Neural crest cell (in vitro differentiated cells): Measurements from ENCODE around the gene MRPL17. TPM values are rescaled to one million over a fixed set of nuclear protein-coding genes. Genes with fewer than 3 reads are reported as not detected.

Source experiments
- DNase-seq: peaks from one replicate; pipeline ENCODE4 v3.0.0; 2021; ENCODE audit warnings: low read depth, mixed read lengths, low spot score
- H3K27ac Mint-ChIP-seq: one replicate; pipeline ENCODE4 v1.8.0; 2021; ENCODE audit warnings: mild to moderate bottlenecking, mixed read lengths; ENCODE audit not compliant: unreplicated experiment
- H3K27me3 Mint-ChIP-seq: 2 replicates; pipeline ENCODE4 v1.8.0; 2021; ENCODE audit warnings: low read depth, mild to moderate bottlenecking, mixed read lengths
- H3K36me3 Mint-ChIP-seq: 2 replicates; pipeline ENCODE4 v1.8.0; 2021; ENCODE audit warnings: low read depth, mild to moderate bottlenecking, mixed read lengths
- H3K4me1 Mint-ChIP-seq: 2 replicates; pipeline ENCODE4 v1.8.0; 2021; ENCODE audit warnings: mixed read lengths
- H3K4me3 Mint-ChIP-seq: one replicate; pipeline ENCODE4 v1.8.0; 2021; ENCODE audit warnings: mild to moderate bottlenecking, mixed read lengths
- H3K9me3 Mint-ChIP-seq: 2 replicates; pipeline ENCODE4 v1.8.0; 2021; ENCODE audit warnings: mixed read lengths
- CTCF ChIP-seq: fragments of 200-600 bp; sonication (generic); conservative IDR thresholded peaks from 2 replicates; pipeline ENCODE4 v1.5.0; 2021; ENCODE audit warnings: antibody characterized with exemption, mild to moderate bottlenecking
- total RNA-seq: library from RNA; stranded (reverse); gene quantifications from 2 replicates; pipeline ENCODE4 v1.2.1, GENCODE V29; 2021

Gene MRPL17
- total RNA-seq, 1 donor from 2014 or later: 58.9 TPM

- Mint-ChIP-seq H3K36me3 (no peaks in the 10 kb centered on the region), H3K27ac (no peak within 1 kb of the TSS), H3K9me3 (no peaks in the 10 kb centered on the region), H3K4me1 (peaks cover 11% of the 10 kb centered on the region), H3K27me3 (peaks cover 17% of the 10 kb centered on the region), H3K4me3 (peak within 1 kb of the TSS; percentile 84)
- peak; percentile 33 for DNase-seq
- TF ChIP-seq CTCF: no peak
Measured at GRCh38 chr11:6655790-6656583, 27.2 kb downstream of the MRPL17 start, which contains the start of gene DCHS1. DCHS1 (minus strand) TSS chr11:6655809; CDS start chr11:6641613, 14,196 bp downstream.

- Mint-ChIP-seq H3K4me1 (peaks cover 11% of the 10 kb centered on the region), H3K4me3 (no peak overlapping the region), H3K27ac (no peak overlapping the region), H3K27me3 (peaks cover 17% of the 10 kb centered on the region), H3K36me3 (no peaks in the 10 kb centered on the region), H3K9me3 (no peaks in the 10 kb centered on the region)
- no peak for TF ChIP-seq CTCF
- no peak for DNase-seq
Measured at GRCh38 chr11:6655020-6655789, 27.9 kb downstream of the MRPL17 start.

GRCh38 chr11:6654281-6655019, 28.7 kb downstream of the MRPL17 start:
- Mint-ChIP-seq H3K4me1 (peaks cover 11% of the 10 kb centered on the region), H3K9me3 (no peaks in the 10 kb centered on the region), H3K27me3 (peaks cover 17% of the 10 kb centered on the region), H3K4me3 (no peak overlapping the region), H3K27ac (no peak overlapping the region), H3K36me3 (no peaks in the 10 kb centered on the region)
- TF ChIP-seq CTCF: no peak
- no peak for DNase-seq

GRCh38 chr11:6653656-6654055, 29.5 kb downstream of the MRPL17 start:
- Mint-ChIP-seq H3K4me3 (no peak overlapping the region), H3K4me1 (peaks cover 11% of the 10 kb centered on the region), H3K36me3 (no peaks in the 10 kb centered on the region), H3K9me3 (no peaks in the 10 kb centered on the region), H3K27me3 (peaks cover 17% of the 10 kb centered on the region), H3K27ac (no peak overlapping the region)
- no peak for TF ChIP-seq CTCF
- DNase-seq: no peak

GRCh38 chr11:6653097-6653496, 30.0 kb downstream of the MRPL17 start:
- no peak overlapping the region for H3K4me3 Mint-ChIP-seq
- H3K9me3 Mint-ChIP-seq: no peaks in the 10 kb centered on the region
- peaks cover 11% of the 10 kb centered on the region for H3K4me1 Mint-ChIP-seq
- H3K27me3 Mint-ChIP-seq: peaks cover 17% of the 10 kb centered on the region
- no peak for DNase-seq
- H3K27ac Mint-ChIP-seq: no peak overlapping the region
- TF ChIP-seq CTCF: no peak
- no peaks in the 10 kb centered on the region for H3K36me3 Mint-ChIP-seq
